NCI-H2227 treated with DMSO at 0.1 percent for 48 hours (cell line): ENCODE measurements around the gene TSPAN18.

Experiments used
- DNase-seq: peaks from one replicate; lab custom pipeline; 2025; lab: John Stamatoyannopoulos, UW

The TSPAN18 gene, protein sequence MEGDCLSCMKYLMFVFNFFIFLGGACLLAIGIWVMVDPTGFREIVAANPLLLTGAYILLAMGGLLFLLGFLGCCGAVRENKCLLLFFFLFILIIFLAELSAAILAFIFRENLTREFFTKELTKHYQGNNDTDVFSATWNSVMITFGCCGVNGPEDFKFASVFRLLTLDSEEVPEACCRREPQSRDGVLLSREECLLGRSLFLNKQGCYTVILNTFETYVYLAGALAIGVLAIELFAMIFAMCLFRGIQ

DNA sequence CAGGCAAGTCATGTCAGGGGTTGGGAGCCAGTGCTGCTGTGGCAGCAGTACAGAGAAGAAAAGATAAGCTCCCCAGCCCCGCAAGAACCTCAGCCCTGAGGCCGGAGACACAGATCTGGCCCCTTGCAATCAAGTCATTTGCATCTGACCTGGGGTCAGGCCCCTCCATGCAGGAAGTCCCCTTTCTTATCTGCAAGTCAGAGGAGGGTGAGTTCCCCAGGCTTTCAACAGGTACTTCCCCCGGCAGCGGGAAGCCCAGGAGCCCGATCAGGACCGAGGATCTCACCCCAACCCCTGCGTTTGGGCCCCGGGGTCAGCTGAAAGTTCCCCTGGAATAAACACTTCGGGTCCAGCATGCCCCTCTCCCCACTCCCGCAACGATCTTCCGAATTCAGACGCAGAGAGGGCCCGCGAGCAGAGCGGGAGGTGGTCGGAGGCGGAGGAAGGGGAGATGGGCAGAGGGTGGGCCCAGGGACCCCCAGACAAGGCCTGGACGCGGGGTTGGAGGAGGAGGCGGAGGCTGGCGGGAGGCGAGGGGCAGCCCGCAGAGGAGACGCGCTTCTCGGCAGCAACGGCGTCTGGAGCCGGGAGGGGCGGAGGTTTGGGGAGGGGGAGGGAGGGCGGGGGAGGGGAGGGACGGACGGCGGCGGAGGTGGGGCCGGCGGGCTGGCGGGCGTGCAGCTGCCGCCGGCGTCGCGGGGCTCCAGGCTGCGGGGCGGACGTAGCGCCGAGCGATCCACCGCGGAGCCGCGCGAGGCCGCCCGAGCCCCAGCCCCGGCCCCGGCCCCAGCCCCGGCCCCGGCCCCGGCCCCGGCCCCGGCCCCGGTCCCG, at the start of gene TSPAN18:
Gene TSPAN18, plus strand, starts transcription at position 680 of the 831 bp plus-strand sequence. CDS start 179,455 bp downstream, outside the sequence.
- no peak for DNase-seq

DNA sequence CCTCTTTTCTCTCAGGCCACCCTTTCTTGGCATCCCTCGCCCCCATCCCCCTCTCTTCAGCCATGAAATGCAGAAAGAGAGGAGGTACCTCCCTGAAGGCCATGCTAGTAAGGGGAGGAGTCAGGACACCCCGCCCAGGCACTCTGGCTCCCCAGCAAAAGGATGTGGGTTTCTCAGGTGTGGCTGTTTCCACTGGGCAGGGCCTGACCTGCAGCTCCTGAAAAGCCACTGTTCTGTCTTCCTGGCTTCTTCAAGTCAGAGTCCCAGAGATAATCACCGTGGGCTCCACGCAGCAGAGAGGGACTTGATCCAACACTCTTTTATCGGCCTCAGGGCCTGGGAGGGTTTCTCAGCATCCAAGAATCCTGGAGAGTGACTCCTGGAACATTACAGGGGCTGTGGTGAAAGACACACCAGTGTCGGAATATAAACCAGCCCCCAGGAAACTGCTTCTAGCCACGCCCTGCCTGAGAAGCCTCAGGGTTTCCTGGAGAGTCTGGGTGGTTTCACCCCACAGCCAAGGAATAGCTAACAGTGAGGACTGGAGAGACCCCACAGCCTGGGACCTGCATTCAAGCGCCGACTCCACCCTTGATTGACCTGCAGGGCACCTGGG, 45.7 kb upstream of the TSPAN18 start:
- no peak for DNase-seq

DNA sequence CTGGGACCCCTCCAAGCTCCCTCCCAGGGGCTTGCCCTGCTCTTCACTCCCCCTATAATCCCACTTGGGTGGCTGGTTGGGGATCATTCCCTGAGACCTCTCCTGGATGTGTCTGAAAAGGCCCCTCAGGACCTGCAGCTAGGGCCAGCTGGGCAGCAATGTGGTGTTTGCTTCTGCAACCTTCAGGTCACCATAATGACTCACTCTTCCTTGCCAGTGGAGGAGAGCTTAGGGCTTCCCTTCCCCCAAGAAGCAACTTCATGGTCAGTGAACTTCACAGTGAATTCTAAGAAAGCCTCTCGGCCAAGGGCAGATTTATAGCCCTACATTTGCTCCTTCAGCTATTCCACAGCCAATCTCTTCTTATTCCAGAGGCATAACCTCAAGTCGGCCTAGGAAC, 45.1 kb upstream of the TSPAN18 start:
- no peak for DNase-seq

DNA sequence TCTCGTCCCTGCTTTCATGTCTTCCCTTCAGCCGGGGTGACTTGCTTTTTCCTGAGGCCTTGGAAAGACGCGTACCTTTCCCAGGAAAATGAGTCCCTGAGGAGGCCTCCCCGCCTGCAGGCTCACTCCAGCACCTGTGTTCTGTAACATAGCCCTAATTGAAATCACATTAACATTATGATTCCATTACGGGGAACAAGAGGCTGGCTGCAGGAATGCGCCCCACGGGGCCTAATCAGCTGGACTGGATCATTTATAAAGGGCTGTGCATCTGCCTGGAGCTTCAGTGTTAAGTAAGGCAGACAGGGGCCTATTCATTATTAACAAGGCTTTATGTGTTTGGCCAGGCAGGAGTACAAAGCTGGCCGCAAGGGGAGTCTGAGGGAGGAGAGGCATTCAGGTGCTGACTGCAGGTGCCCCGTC, 41.9 kb upstream of the TSPAN18 start:
- DNase-seq = no peak

GRCh38 chr11:44687388-44687787, 39.4 kb upstream of the TSPAN18 start:
- no peak for DNase-seq

DNA sequence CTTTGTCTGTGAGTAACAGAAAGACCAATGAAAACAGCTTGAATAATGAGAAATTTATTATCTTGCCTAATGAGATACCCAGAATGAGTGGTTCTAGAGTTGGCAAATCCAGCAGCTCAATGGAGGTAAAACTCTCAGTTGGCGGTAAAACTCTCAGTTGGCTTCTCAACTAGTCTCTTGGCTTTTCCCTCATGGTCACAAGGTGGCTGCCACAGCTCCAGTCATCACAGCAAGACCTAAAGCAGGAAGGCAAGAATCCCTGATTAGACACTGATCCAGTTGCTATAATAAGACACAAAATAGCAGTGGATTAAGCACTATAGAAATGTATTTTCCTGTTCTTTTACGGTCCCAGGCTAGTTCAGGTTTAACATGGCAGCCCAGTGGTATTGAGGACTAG, 37.5 kb upstream of the TSPAN18 start:
- no peak for DNase-seq

DNA sequence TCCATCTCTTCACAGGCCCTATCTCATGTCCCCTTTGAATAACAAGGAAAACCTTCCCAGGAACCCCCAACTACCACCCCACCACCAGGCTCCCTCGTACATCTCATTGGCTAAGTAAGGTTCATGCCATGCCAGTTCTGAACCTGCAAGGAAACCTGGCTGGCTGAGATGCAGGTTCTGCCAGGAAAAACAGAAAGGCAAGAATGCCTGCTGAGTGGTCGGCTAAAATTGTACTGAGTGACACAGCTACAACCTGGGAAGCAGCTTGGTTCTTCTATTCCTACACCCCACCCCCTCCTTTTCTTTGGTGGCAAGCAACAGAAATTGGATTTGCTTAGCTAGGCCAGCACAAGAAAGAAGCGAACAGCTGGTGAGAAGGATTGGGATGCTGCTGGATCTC, 36.1 kb upstream of the TSPAN18 start:
- no peak for DNase-seq

- no peak for DNase-seq
Observed at GRCh38 chr11:44692460-44692859, 34.3 kb upstream of the TSPAN18 start.

- DNase-seq = no peak
Observed at GRCh38 chr11:44693654-44694119, 33.1 kb upstream of the TSPAN18 start.

GRCh38 chr11:44694443-44694842, 32.3 kb upstream of the TSPAN18 start:
- DNase-seq = no peak

DNA sequence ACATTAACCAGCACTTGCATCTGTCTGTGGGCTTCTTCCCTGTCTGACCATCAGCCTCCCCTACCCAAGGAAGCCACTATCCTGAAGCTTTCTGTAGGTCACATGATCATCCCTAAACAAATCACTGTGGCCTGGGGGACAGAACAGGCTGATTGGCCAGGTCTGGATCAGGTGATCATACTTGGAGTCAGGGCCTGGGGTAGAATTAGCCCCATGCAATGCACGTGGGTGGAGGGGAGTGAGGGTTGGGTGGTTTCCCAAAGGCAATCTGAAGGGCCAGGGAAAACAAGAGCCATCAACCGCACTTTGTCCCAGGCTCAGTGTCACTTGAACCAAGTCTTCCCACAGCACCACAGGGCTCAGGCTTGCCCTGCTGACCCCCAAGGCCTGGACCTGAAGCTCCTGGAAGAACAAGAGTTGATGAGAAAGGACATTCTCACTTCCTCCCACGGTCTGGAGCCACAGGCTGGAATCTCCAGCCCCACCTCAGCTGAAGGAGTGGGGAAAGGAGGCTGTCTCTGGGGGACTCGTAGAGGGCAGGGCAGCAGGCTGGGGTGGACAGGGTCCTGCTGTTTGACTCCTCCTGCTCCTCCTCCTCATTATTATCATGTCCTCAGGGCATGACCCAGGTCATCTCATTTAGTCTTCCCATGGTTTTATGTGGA, 31.5 kb upstream of the TSPAN18 start:
- no peak for DNase-seq

GRCh38 chr11:44698252-44698912, 28.4 kb upstream of the TSPAN18 start:
- no peak for DNase-seq

GRCh38 chr11:44699497-44700408, 27.0 kb upstream of the TSPAN18 start:
- no peak for DNase-seq

- DNase-seq = no peak
Observed at GRCh38 chr11:44701276-44701675, 25.5 kb upstream of the TSPAN18 start.

GRCh38 chr11:44702889-44703288, 23.9 kb upstream of the TSPAN18 start:
- DNase-seq = no peak

DNA sequence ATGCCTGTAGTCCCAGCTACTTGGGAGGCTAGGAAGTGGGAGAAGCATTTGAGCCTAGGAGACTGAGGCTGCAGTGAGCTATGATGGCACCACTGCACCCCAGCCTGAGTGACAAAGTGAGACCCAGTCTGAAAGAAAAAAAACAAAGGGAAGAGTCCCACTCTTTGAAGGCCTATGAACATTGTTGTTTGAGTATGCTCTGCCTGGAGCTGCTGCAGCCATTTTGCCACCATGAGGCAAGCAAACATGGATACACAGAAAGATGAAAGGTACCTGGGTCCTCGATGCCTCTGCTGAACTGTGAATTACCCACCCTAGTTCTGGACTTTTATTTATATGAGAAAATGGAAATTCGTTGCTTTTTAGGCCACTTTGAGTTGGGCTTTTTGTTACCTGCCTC, 19.7 kb upstream of the TSPAN18 start:
- no peak for DNase-seq

- no peak for DNase-seq
Observed at GRCh38 chr11:44708009-44708408, 18.8 kb upstream of the TSPAN18 start.

GRCh38 chr11:44708523-44709280, 18.1 kb upstream of the TSPAN18 start:
- no peak for DNase-seq

DNA sequence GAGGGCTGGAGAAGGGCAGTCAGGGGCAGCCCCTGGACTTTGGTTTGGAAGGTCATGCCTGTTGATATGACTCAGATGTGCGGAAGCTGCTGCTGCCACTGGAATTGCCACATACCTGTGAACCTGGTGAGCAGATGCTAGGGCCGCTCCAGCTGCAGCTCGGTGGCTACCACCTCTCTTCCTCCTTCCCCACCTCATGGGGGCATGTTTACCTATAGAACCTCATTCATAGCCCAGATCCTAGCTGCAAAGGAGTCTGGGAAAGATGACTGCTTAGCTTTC, 17.5 kb upstream of the TSPAN18 start:
- no peak for DNase-seq

GRCh38 chr11:44709966-44710365, 16.8 kb upstream of the TSPAN18 start:
- DNase-seq = no peak
